Heart right ventricle (tissue), 16 donors: ENCODE results near the gene ANKRD24. TPM values are rescaled to one million over a fixed set of nuclear protein-coding genes. Genes with fewer than 3 reads are reported as not detected.

Experiments
- ATAC-seq, 8 donors: fragments of 200-7000 bp; cut with Tn5 transposase; one replicate each; pipeline ENCODE4 v1.9.1; 2020; ENCODE audit warnings: mild to moderate bottlenecking in 8 of 8, moderate library complexity in 8 of 8, moderate number of reproducible peaks in 1 of 8
- DNase-seq, 2 donors: peaks; one replicate each; pipeline ENCODE4 v3.0.0-alpha.2; 2020
- H3K27ac ChIP-seq, 10 donors: fragments of 200-600 bp; sonication (generic) in 2 of 10; one replicate each; pipeline versions ENCODE4 v1.5.0 to v1.8.0; 2020 to 2022; ENCODE audit warnings: mild to moderate bottlenecking in 3 of 10
- H3K27me3 ChIP-seq, 7 donors: fragments of 200-600 bp; one replicate each; pipeline ENCODE4 v1.8.0; 2021 to 2022; ENCODE audit warnings: mild to moderate bottlenecking in 2 of 7
- H3K36me3 ChIP-seq, 9 donors: fragments of 200-600 bp; sonication (generic) in 1 of 9; one replicate each; pipeline versions ENCODE4 v1.5.0 to v1.8.0; 2020 to 2022; ENCODE audit warnings: mild to moderate bottlenecking in 2 of 9
- H3K4me1 ChIP-seq, 9 donors: fragments of 200-600 bp; sonication (generic) in 1 of 9; one replicate each; pipeline versions ENCODE4 v1.5.0 to v1.8.0; 2020 to 2022; ENCODE audit warnings: mild to moderate bottlenecking in 4 of 9
- H3K4me3 ChIP-seq, 10 donors: fragments of 200-600 bp; sonication (generic) in 2 of 10; one replicate each; pipeline versions ENCODE4 v1.5.0 to v1.8.0; 2020 to 2022; ENCODE audit warnings: mild to moderate bottlenecking in 7 of 10, moderate library complexity in 2 of 10
- H3K9me3 ChIP-seq, 11 donors: fragments of 200-600 bp in 10 of 11; sonication (generic) in 2 of 11; one replicate each; pipeline versions ENCODE4 v1.5.0 to v1.8.0; 2013 to 2022; ENCODE audit warnings: mild to moderate bottlenecking in 2 of 11, control low read depth in 1 of 11, moderate library complexity in 1 of 11
- WGBS, 2 donors: extraction: QIAGEN DNeasy Blood & Tissue Kit; methylation state at CpG; one replicate each; pipeline ENCODE4 v1.1.7; 2013; ENCODE audit warnings: inconsistent platforms in 1 of 2; 5-methylcytosine and 5-hydroxymethylcytosine counted together
- intact Hi-C, 10 donors: fragments of 100-400 bp; cut with DNase I; formaldehyde crosslinking; loops; one replicate each; pipeline versions ENCODE4 v1.11.1 to v1.14.2; 2022
- polyA plus RNA-seq, 2 donors: library from polyadenylated mRNA; stranded (reverse); fragments of 200-250 nt; gene quantifications; one replicate each; pipeline ENCODE4 v1.2.3, GENCODE V29; 2013
- total RNA-seq, 10 donors: library from RNA; stranded (reverse); fragmentation: NEBNext Ultra II Directional in 3 of 10; extraction: Animal tissue kit (Norgen Biotek cat#: 25700) in 3 of 10; gene quantifications; one replicate each; pipeline versions ENCODE4 v1.2.1 to v1.2.4, GENCODE V29; 2021 to 2023
- TF ChIP-seq, protein P1 (sequence below), 9 donors: fragments of 200-600 bp; sonication (generic) in 2 of 9; IDR thresholded peaks; one replicate each; pipeline versions ENCODE4 v1.5.0 to v1.8.0; 2021 to 2022; ENCODE audit warnings: antibody characterized with exemption in 9 of 9, mild to moderate bottlenecking in 5 of 9, moderate library complexity in 1 of 9
- donor health status: Arrhythmogenic right ventricular cardiomyopathy.
- donor health status: ischemic (EF 13 %, LVEDD 7.1; RV severe dilation, severe dysfunction).
- donor health status: healthy with polysubstance abuse.
- donor health status: DM: no; HTN: yes; CAD: no.
- donor health status: DM: no; HTN: no; CAD: no.
- donor health status: ischemic (EF 25% LVEDD 6.9; RV normal size, moderate dysfunction).
- donor health status: ischemic (EF 25% LVEDD 5.7; RV mildly dilated, moderate dysfunction).
- donor health status: healthy.
- donor health status: DM: yes; HTN: yes; CAD: no.
- donor health status: Ischemic cardiomyopathy.
- donor health status: ischemic (EF 35%, LVEDD 5.7; RV mildly dilated, moderate dysfunction).
- donor health status: nonischemic (EF 11% LVEDD 7.7; RV severe dilation, severe dysfunction).
- donor health status: DM: yes; HTN: yes; CAD: no.
- donor health status: PGD.
- donor health status: ischemic (EF 29% LVEDD 5.4; RV normal size, mild dysfunction).
- donor health status: nonischemic (EF 23%, LVEDD 6.1; RV moderate dilation, normal function).

ANKRD24 gene
- total and polyA plus RNA-seq, 12 donors: 0.12 to 1.0 (median 0.29) TPM

DNA sequence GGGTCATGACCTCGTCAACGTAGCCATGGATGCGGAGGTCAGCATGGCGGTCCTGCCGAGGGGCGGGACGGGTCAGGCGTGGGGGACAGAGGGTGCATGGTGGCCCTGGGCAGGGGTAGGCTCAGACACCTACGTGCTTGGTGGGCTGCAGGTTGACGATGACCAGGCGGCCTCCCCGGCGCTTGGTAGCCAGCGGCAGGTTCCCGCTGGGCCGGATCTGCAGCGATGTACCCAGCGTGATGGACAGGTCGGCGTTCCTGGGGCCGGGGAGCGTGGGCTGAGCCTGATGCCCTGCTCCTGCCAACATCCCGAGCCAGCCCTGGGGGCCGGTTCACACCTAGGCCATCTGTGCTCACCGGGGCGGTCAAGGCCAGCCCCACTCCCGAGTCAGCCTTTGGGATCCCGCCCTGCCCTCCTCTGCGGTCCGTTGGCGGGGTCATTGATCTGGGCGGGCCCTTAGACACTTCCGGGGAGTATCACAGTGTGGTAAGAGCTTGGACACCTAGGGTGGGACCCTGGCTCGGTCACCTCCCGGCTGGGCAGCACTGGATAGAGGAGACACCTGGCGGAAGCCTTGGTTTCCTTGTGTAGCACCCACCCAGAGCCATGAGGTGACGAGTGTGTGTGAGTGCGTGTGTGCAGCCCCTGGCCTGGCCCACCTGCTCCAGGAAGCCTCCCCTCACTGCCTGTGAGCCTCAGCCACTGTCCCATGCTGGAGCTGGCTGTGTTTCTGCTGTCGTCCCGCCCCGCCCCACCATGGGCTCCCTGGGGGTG, 7.4 kb upstream of the ANKRD24 start:
- no peak overlapping the region for H3K4me3 ChIP-seq
- TF ChIP-seq, protein P1, sequence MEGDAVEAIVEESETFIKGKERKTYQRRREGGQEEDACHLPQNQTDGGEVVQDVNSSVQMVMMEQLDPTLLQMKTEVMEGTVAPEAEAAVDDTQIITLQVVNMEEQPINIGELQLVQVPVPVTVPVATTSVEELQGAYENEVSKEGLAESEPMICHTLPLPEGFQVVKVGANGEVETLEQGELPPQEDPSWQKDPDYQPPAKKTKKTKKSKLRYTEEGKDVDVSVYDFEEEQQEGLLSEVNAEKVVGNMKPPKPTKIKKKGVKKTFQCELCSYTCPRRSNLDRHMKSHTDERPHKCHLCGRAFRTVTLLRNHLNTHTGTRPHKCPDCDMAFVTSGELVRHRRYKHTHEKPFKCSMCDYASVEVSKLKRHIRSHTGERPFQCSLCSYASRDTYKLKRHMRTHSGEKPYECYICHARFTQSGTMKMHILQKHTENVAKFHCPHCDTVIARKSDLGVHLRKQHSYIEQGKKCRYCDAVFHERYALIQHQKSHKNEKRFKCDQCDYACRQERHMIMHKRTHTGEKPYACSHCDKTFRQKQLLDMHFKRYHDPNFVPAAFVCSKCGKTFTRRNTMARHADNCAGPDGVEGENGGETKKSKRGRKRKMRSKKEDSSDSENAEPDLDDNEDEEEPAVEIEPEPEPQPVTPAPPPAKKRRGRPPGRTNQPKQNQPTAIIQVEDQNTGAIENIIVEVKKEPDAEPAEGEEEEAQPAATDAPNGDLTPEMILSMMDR (IDR thresholded peaks at IDR 0.05): no peak
- H3K9me3 ChIP-seq: no peaks in the 10 kb centered on the region
- peaks cover 0 to 19% (median 14%) of the 10 kb centered on the region in 7 donors for H3K27me3 ChIP-seq
- H3K4me1 ChIP-seq: peaks cover 0 to 8% (median 0%) of the 10 kb centered on the region in 9 donors
- peak in 1 of 8 donors; percentile 17 for ATAC-seq
- peaks cover 0 to 62% (median 12%) of the 10 kb centered on the region in 9 donors for H3K36me3 ChIP-seq
- no peak overlapping the region for H3K27ac ChIP-seq
- intact Hi-C loops: no loop called here
- 92% methylated on average over 41 of the region's 41 CpGs for WGBS, 2 donors
- no peak for DNase-seq

DNA sequence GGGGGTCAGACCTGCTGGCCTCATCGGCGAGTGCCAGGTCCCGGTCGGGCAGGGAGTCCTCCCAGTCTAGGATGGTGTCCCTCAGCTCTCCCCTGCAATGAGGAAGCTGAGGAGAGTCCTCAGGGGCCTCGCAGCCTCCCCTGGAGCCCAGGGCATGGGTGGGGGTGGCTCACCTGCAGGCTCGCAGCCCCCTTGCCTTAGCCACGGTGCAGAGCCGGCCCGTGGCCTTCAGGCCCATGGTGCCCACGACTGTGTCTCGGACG, 6.9 kb upstream of the ANKRD24 start:
- WGBS, 2 donors: 94% methylated on average over 12 of the region's 12 CpGs

DNA sequence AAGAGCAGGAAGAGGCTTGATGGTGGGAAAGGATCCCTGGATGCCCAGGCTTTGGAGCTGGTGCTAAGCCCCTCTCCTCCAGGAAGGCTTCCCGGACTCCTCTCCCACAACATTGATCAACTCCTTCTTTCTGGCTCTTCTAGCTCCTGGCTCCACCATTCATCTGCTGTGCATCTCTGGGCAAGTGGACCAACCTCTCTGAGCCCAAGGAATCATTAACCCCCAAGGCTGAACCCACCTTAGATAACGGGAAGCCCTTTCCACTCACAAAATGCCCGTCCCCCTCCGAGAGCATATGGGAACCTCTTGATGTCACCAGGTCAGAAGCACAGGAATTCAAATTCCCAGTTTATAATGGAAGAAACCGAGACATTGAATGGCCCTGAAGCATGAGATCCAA, 5.3 kb upstream of the ANKRD24 start:
- ATAC-seq (no peak), DNase-seq (no peak)
- intact Hi-C loops: no loop called here
- peaks cover 0 to 68% (median 12%) of the 10 kb centered on the region in 9 donors for H3K36me3 ChIP-seq
- no peaks in the 10 kb centered on the region for H3K9me3 ChIP-seq
- 96 to 98% methylated on average over 5 of the region's 5 CpGs for WGBS, 2 donors
- no peak overlapping the region for H3K4me3 ChIP-seq
- H3K27ac ChIP-seq: no peak overlapping the region
- peaks cover 0 to 26% (median 13%) of the 10 kb centered on the region in 9 donors for H3K4me1 ChIP-seq
- TF ChIP-seq, protein P1 (IDR thresholded peaks at IDR 0.05): no peak
- peaks cover 0 to 8% (median 3%) of the 10 kb centered on the region in 7 donors for H3K27me3 ChIP-seq

More for the DNA sequence above, 6.9 kb upstream of the ANKRD24 start:
- H3K27me3 ChIP-seq: peaks cover 0 to 19% (median 14%) of the 10 kb centered on the region in 7 donors
- H3K36me3 ChIP-seq: peaks cover 0 to 67% (median 12%) of the 10 kb centered on the region in 9 donors
- no peak overlapping the region for H3K4me3 ChIP-seq
- H3K9me3 ChIP-seq: no peaks in the 10 kb centered on the region
- intact Hi-C loops: no loop called here
- no peak for ATAC-seq
- TF ChIP-seq, protein P1 (IDR thresholded peaks at IDR 0.05): no peak
- peaks cover 0 to 12% (median 0%) of the 10 kb centered on the region in 9 donors for H3K4me1 ChIP-seq
- no peak overlapping the region for H3K27ac ChIP-seq
- DNase-seq: no peak

DNA sequence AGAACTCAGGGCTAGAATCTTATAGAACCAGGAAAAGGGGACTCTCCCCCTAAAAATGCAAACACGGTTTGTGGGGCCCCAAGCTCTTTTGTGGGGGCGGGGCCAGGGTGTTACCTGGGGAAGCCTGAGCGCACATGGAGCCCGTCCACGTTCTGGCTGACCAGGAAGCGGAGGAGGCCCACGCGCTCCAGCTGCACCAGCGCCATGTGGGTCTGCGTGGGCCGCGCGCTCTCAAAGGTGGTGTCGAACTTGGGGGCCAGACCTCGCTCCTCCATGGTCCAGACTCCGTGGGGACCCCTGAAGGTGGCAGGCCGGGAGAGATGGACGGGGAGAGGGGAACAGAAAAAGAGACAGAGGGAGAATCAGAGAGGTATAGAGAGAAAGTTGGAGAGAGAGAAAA, 3.5 kb upstream of the ANKRD24 start:
- WGBS, 2 donors: 91 to 92% methylated on average over 18 of the region's 18 CpGs
- Histone ChIP-seq H3K4me1 (peaks cover 0 to 30% (median 20%) of the 10 kb centered on the region in 9 donors), H3K27me3 (no peaks in the 10 kb centered on the region), H3K27ac (no peak overlapping the region), H3K36me3 (peaks cover 0 to 67% (median 12%) of the 10 kb centered on the region in 9 donors), H3K9me3 (no peaks in the 10 kb centered on the region), H3K4me3 (no peak overlapping the region)
- TF ChIP-seq, protein P1 (IDR thresholded peaks at IDR 0.05): no peak
- ATAC-seq (no peak), DNase-seq (no peak)
- intact Hi-C loops: no loop called here
